ENCODE data around the gene GABRG2. TPM values are rescaled to one million over a fixed set of nuclear protein-coding genes. Genes with fewer than 3 reads are reported as not detected.

GABRG2 gene
- total RNA-seq, 4 donors from 2014 or later = not detected

GRCh38 chr5:162132348-162132747, 64.8 kb downstream of the GABRG2 start:
- TF ChIP-seq CTCF (IDR thresholded peaks at IDR 0.05; ENCODE audit: low read depth) = no peak

DNA sequence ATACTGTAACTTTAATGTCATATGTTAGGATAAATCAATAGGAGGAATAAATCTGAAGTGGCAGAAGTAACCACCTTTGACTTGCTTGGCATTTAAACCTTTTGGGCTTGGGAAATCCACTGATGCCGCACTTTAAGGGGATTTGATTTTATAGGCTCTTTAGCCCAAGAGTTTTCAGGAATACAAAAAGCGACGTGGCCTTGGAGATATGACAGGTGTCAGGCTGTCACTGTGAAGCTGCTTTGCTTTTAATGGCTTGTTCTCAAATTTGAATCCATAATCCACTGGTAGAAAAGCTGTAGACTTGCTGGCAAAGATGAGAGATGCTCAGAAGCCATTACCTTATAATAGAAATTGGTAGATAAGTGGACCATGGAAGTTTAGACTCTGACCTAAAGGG, 71.6 kb downstream of the GABRG2 start:
- TF ChIP-seq CTCF (IDR thresholded peaks at IDR 0.05; ENCODE audit: low read depth) = no peak

DNA sequence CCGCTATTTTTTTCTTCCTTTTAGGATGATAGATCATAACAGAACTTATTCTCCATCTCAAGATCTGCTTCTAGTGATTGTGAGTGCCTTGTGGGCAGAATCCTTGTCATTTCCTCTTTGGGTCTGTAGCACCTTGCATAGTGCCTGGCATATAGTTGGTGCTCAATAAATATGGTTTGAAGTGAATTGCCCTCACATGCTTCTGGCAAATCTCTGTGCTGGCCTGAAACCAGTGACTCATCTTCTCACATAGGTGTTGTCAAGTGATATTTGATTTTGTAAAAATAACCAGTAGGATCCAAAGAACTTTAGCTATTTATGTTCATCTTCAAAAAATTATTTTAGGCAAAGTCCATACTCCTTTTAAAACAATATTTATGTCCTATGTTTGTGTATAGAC, 86.7 kb downstream of the GABRG2 start:
- TF ChIP-seq CTCF (IDR thresholded peaks at IDR 0.05; ENCODE audit: low read depth) = no peak

- no peak for TF ChIP-seq CTCF (IDR thresholded peaks at IDR 0.05; ENCODE audit: low read depth)
Measured at GRCh38 chr5:162160401-162160800, 92.8 kb downstream of the GABRG2 start.

DNA sequence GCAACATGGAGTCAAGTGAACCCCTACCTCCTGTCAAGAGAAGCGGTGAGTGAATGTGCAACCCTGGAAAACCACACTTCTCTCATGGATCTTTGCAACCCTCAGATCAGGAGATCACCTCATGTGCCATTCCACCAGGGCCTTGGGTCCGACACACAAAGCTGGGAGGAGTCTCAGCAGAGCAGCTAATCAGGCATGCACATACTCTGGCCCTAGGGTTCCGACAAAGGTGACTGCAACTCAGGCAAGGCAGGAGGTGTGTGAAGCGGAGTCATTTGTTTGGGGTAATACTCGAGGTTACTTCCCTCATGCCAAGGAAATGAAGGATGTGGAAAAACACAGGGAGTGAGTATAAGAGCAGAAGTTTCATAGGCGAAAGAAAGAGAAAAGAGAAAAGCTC, 96.1 kb downstream of the GABRG2 start:
- TF ChIP-seq CTCF (IDR thresholded peaks at IDR 0.05; ENCODE audit: low read depth) = no peak

- no peak for TF ChIP-seq CTCF (IDR thresholded peaks at IDR 0.05; ENCODE audit: low read depth)
Measured at GRCh38 chr5:162174358-162174974, 106.9 kb downstream of the GABRG2 start.

GRCh38 chr5:162187371-162187770, 119.8 kb downstream of the GABRG2 start:
- TF ChIP-seq CTCF (IDR thresholded peaks at IDR 0.05; ENCODE audit: low read depth) = no peak
